GM12891 (cell line): Measurements from ENCODE around the gene SPAG8.
A peak's percentile ranks its signal among the peaks of the same experiment; 100 is the strongest.

Experiments used
- DNase-seq: peaks from one replicate; pipeline ENCODE4 v3.0.0; 2011; ENCODE audit warnings: low spot score; ENCODE audit not compliant: insufficient read length
- FAIRE-seq: peaks from 2 replicates; lab custom pipeline; 2011; peaks lifted over from hg19 to GRCh38; lab: Jason Lieb, UNC
- PAX5 ChIP-seq: IDR thresholded peaks from 2 replicates; pipeline ENCODE4 v1.6.1; 2011; ENCODE audit warnings: low read length, moderate library complexity, mild to moderate bottlenecking; ENCODE audit not compliant: insufficient read depth, severe bottlenecking
- POLR2A ChIP-seq: IDR thresholded peaks from 2 replicates; pipeline ENCODE4 v1.6.1; 2011; ENCODE audit warnings: low read depth, low read length, control low read depth
- POLR2AphosphoS5 ChIP-seq: IDR thresholded peaks from 2 replicates; pipeline ENCODE4 v1.6.1; 2011; ENCODE audit warnings: low read depth, low read length, control low read depth
- POU2F2 ChIP-seq: IDR thresholded peaks from 2 replicates; pipeline ENCODE4 v1.6.1; 2011; ENCODE audit warnings: low read depth, mild to moderate bottlenecking, control low read depth, low read length, moderate library complexity
- SPI1 ChIP-seq: IDR thresholded peaks from 2 replicates; pipeline ENCODE4 v1.6.1; 2011; ENCODE audit warnings: low read depth, low read length, control low read depth
- TAF1 ChIP-seq: IDR thresholded peaks from 2 replicates; pipeline ENCODE4 v1.6.1; 2011; ENCODE audit warnings: low read depth, low read length, control low read depth

SPAG8 gene

DNA sequence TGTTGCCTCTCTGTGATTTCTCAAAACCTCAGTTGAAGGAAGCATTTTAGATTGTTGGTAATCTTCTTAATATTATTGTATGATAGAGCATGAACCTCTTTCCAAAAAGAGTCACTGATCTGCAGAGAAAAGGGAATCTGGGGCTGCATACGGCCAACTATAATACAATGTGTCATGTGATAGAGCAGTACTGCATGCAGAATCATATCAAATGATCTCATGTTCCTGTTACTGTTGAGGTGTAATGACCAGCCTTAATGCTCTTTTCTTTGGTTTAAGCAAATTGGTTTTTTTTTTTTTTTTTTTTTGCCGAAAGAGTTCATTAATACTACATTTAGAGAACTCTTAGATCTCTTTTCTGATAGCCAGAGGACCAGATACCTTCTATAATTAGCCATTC, 45.1 kb downstream of the SPAG8 start:
- FAIRE-seq: no peak
- TF ChIP-seq POLR2AphosphoS5 (no peak), PAX5 (no peak), POU2F2 (no peak), TAF1 (no peak), SPI1 (no peak), POLR2A (no peak)
- DNase-seq: no peak

- TF ChIP-seq PAX5 (no peak), SPI1 (0 out of 2 replicates have a peak, but pooled peaks have one; percentile 8), TAF1 (no peak), POU2F2 (no peak)
- DNase-seq (no peak), FAIRE-seq (no peak)
These were observed 48.3 kb downstream of the SPAG8 start for GRCh38 chr9:35763803-35764202.

- DNase-seq (no peak), FAIRE-seq (no peak)
- no peak for TF ChIP-seq TAF1
- TF ChIP-seq POLR2A: no peak
These were observed 48.9 kb downstream of the SPAG8 start for GRCh38 chr9:35763181-35763580.

DNA sequence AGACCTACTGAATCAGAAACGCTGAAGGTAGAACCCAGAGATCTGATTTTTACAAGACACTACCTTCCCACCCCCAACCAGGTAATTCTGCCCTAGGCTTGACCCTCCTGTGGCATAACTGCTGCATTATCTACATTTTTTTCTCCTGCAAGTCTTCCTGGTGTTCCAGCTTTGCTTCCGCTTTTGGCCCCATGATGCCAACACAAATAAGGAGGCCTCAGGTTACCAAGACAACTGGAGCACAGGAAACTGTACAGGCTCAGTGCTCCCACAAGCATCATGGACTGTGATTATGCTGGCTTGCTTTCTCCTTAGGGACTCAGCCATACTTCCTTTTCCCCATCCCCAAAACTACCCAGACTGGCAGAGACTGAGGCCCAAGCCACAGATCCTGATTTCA, 51.4 kb downstream of the SPAG8 start:
- DNase-seq (no peak), FAIRE-seq (no peak)
- TF ChIP-seq SPI1: no peak
- TF ChIP-seq POLR2A: no peak
- TF ChIP-seq POLR2AphosphoS5: no peak
- TF ChIP-seq PAX5: no peak
- no peak for TF ChIP-seq POU2F2
- TF ChIP-seq TAF1: no peak

DNA sequence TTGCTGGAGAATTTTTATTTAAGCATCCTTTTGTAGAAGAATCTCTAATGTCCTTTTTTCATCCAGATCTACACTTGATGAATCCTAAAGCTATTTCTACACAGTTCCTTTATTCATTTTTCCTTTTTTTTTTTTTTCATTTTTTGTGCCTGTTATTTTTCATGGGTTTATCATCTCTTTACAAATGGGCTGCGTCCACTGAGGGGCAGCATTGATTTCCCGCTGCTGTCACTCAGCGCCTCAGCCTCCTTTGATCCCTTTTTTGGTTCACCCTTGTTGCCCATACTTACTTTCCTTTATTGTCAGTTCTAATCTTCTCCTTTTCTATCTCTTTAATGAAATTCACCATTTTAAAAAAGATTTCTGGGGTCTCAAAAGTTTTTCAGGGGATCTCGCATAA, 52.3 kb downstream of the SPAG8 start:
- TF ChIP-seq POLR2AphosphoS5 (no peak), PAX5 (no peak), POU2F2 (no peak), TAF1 (no peak), SPI1 (no peak), POLR2A (no peak)
- FAIRE-seq (no peak), DNase-seq (no peak)
